Left lung (tissue), 10 donors: ENCODE results near the gene IFITM1. TPM values are rescaled to one million over a fixed set of nuclear protein-coding genes. Genes with fewer than 3 reads are reported as not detected.
A peak's percentile ranks its signal among the peaks of the same experiment; 100 is the strongest.
"Not testable (repeated sequence)": the region's sequence is repeated elsewhere in the genome, so short reads cannot be mapped to it uniquely, and the experiment has no call there.

Experiments used
- ATAC-seq: fragments of 200-7000 bp; cut with Tn5 transposase; one replicate; pipeline ENCODE4 v1.9.1; 2020; ENCODE audit warnings: moderate library complexity
- DNase-seq, 4 donors: peaks; one replicate each; pipeline ENCODE4 v3.0.0-alpha.2; 2013 to 2020
- H3K27ac ChIP-seq, 2 donors: fragments of 200-600 bp; sonication (generic) in 1 of 2; one replicate each; pipeline versions ENCODE4 v1.5.0 to v1.8.0; 2020 to 2021
- H3K27me3 ChIP-seq, 2 donors: fragments of 200-600 bp; sonication (generic) in 1 of 2; one replicate each; pipeline versions ENCODE4 v1.5.0 to v1.8.0; 2020 to 2021
- H3K36me3 ChIP-seq, 2 donors: fragments of 200-600 bp; sonication (generic) in 1 of 2; one replicate each; pipeline versions ENCODE4 v1.5.0 to v1.8.0; 2020 to 2021
- H3K4me1 ChIP-seq, 2 donors: fragments of 200-600 bp; one replicate each; pipeline ENCODE4 v1.8.0; 2021
- H3K4me3 ChIP-seq, 2 donors: fragments of 200-600 bp; sonication (generic) in 1 of 2; one replicate each; pipeline versions ENCODE4 v1.5.0 to v1.8.0; 2020 to 2021; ENCODE audit warnings: mild to moderate bottlenecking in 1 of 2
- H3K9me3 ChIP-seq, 2 donors: fragments of 200-600 bp; sonication (generic) in 1 of 2; one replicate each; pipeline versions ENCODE4 v1.5.0 to v1.8.0; 2020 to 2021
- intact Hi-C, 2 donors: fragments of 100-400 bp; cut with DNase I; formaldehyde crosslinking; loops; one replicate each; pipeline versions ENCODE4 v1.11.2 to v1.14.2; 2022
- polyA plus RNA-seq, 6 donors: library from polyadenylated mRNA; unstranded; fragments of 120-200 nt; gene quantifications; one replicate each; pipeline ENCODE4 v1.2.1, GENCODE V29; 2013; ENCODE audit not compliant: insufficient read length in 6 of 6
- total RNA-seq, 2 donors: library from RNA; stranded (reverse); fragmentation: NEBNext Ultra II Directional; extraction: Animal tissue kit (Norgen Biotek cat#: 25700); gene quantifications; one replicate each; pipeline ENCODE4 v1.2.1, GENCODE V29; 2021
- TF ChIP-seq, protein P1 (sequence below), 2 donors: fragments of 200-600 bp; sonication (generic) in 1 of 2; IDR thresholded peaks; one replicate each; pipeline versions ENCODE4 v1.5.0 to v1.8.0; 2021; ENCODE audit warnings: antibody characterized with exemption in 2 of 2
- donor health status: DM: no; HTN: yes; CAD: no.
- donor health status: DM: no; HTN: no; CAD: no.

Gene IFITM1
- total and polyA plus RNA-seq, 8 donors = 6.3 to 149 (median 14.5) TPM

DNA sequence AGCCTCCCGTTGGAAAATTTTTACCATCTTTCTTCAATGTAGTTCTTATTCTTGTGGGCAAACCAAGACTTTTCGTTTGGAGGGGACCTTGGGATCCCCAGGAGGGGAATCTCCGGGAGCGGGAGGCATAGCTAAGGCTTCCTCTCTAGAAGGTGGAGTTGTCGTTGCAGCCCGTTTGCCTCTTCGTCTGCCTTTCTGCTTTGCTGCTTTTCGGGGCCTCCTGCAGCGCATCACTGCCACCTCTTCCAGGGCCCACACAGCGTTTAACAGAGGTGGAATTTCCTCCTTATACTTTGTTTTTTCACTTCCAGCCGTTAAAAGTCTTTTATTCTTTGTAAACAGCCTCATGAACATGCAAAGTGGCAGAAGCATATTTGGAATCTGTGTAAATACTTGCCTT is 10.3 kb downstream of the IFITM1 start:
- intact Hi-C loops = no loop called here
- DNase-seq = peak in 2 of 4 donors; percentile 20 to 27
- Histone ChIP-seq H3K27ac (peak overlapping the region; percentile 42 to 79), H3K27me3 (no peaks in the 10 kb centered on the region), H3K9me3 (no peaks in the 10 kb centered on the region), H3K36me3 (no peaks in the 10 kb centered on the region), H3K4me1 (peaks cover 24 to 56% of the 10 kb centered on the region in 2 donors), H3K4me3 (no peak overlapping the region)
- ATAC-seq = no peak
- TF ChIP-seq, protein P1, sequence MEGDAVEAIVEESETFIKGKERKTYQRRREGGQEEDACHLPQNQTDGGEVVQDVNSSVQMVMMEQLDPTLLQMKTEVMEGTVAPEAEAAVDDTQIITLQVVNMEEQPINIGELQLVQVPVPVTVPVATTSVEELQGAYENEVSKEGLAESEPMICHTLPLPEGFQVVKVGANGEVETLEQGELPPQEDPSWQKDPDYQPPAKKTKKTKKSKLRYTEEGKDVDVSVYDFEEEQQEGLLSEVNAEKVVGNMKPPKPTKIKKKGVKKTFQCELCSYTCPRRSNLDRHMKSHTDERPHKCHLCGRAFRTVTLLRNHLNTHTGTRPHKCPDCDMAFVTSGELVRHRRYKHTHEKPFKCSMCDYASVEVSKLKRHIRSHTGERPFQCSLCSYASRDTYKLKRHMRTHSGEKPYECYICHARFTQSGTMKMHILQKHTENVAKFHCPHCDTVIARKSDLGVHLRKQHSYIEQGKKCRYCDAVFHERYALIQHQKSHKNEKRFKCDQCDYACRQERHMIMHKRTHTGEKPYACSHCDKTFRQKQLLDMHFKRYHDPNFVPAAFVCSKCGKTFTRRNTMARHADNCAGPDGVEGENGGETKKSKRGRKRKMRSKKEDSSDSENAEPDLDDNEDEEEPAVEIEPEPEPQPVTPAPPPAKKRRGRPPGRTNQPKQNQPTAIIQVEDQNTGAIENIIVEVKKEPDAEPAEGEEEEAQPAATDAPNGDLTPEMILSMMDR (IDR thresholded peaks at IDR 0.05) = no peak

GRCh38 chr11:324593-325517 is 11.0 kb downstream of the IFITM1 start:
- H3K4me3 ChIP-seq, H3K36me3 ChIP-seq, H3K27me3 ChIP-seq, H3K9me3 ChIP-seq, intact Hi-C loops, ATAC-seq: not testable (repeated sequence)
- peak in 2 of 4 donors; percentile 12 to 46 for DNase-seq
- Histone ChIP-seq H3K27ac (peak overlapping the region; percentile 42 to 79), H3K4me1 (peaks cover 24 to 56% of the 10 kb centered on the region in 2 donors)

- TF ChIP-seq, protein P1 (IDR thresholded peaks at IDR 0.05) = no peak
- peaks cover 24 to 56% of the 10 kb centered on the region in 2 donors for H3K4me1 ChIP-seq
- intact Hi-C loops = no loop called here
- H3K4me3 ChIP-seq = peak overlapping the region in 1 of 2 donors; percentile 10
- H3K9me3 ChIP-seq = no peaks in the 10 kb centered on the region
- H3K27me3 ChIP-seq = no peaks in the 10 kb centered on the region
- H3K36me3 ChIP-seq = no peaks in the 10 kb centered on the region
- H3K27ac ChIP-seq = peak overlapping the region; percentile 81 to 97
- ATAC-seq (no peak), DNase-seq (peak in 2 of 4 donors; percentile 26 to 70)
These were observed 12.2 kb downstream of the IFITM1 start for GRCh38 chr11:325796-326591.

GRCh38 chr11:326592-326841 is 12.7 kb downstream of the IFITM1 start:
- TF ChIP-seq, protein P1 (IDR thresholded peaks at IDR 0.05) = no peak
- DNase-seq = no peak
- Histone ChIP-seq H3K4me1 (peaks cover 24 to 56% of the 10 kb centered on the region in 2 donors), H3K27me3 (no peaks in the 10 kb centered on the region), H3K36me3 (no peaks in the 10 kb centered on the region), H3K27ac (peak overlapping the region; percentile 81 to 97), H3K4me3 (peak overlapping the region in 1 of 2 donors; percentile 10), H3K9me3 (no peaks in the 10 kb centered on the region)
- intact Hi-C loops = no loop called here
- ATAC-seq = no peak

- DNase-seq (peak in 3 of 4 donors; percentile 75 to 91 (median 88)), ATAC-seq (peak; percentile 82)
- Histone ChIP-seq H3K27ac (peak overlapping the region; percentile 81 to 97), H3K27me3 (no peaks in the 10 kb centered on the region), H3K9me3 (no peaks in the 10 kb centered on the region), H3K36me3 (no peaks in the 10 kb centered on the region), H3K4me1 (peaks cover 24 to 56% of the 10 kb centered on the region in 2 donors), H3K4me3 (peak overlapping the region in 1 of 2 donors; percentile 10)
- TF ChIP-seq, protein P1 (IDR thresholded peaks at IDR 0.05) = no peak
- intact Hi-C loops = no loop called here
These were observed 13.2 kb downstream of the IFITM1 start for GRCh38 chr11:326842-327580.
